Cardiac septum (tissue), 1 donor: Measurements from ENCODE around the gene FERMT3. TPM values are rescaled to one million over a fixed set of nuclear protein-coding genes. Genes with fewer than 3 reads are reported as not detected.
A peak's percentile ranks its signal among the peaks of the same experiment; 100 is the strongest.

Experiments
- DNase-seq: peaks from one replicate; pipeline ENCODE4 v3.0.0-alpha.2; 2020; ENCODE audit warnings: low spot score
- intact Hi-C: fragments of 100-400 bp; cut with DNase I; formaldehyde crosslinking; loops from one replicate; pipeline ENCODE4 v1.14.0; 2022
- total RNA-seq: library from RNA; stranded (reverse); fragmentation: NEBNext Ultra II Directional; extraction: Animal tissue kit (Norgen Biotek cat#: 25700); gene quantifications from one replicate; pipeline ENCODE4 v1.2.1, GENCODE V29; 2021
- donor health status: DM: no; HTN: no; CAD: no.

FERMT3 gene
- total RNA-seq, 1 donor from 2014 or later = 7.8 TPM

DNA sequence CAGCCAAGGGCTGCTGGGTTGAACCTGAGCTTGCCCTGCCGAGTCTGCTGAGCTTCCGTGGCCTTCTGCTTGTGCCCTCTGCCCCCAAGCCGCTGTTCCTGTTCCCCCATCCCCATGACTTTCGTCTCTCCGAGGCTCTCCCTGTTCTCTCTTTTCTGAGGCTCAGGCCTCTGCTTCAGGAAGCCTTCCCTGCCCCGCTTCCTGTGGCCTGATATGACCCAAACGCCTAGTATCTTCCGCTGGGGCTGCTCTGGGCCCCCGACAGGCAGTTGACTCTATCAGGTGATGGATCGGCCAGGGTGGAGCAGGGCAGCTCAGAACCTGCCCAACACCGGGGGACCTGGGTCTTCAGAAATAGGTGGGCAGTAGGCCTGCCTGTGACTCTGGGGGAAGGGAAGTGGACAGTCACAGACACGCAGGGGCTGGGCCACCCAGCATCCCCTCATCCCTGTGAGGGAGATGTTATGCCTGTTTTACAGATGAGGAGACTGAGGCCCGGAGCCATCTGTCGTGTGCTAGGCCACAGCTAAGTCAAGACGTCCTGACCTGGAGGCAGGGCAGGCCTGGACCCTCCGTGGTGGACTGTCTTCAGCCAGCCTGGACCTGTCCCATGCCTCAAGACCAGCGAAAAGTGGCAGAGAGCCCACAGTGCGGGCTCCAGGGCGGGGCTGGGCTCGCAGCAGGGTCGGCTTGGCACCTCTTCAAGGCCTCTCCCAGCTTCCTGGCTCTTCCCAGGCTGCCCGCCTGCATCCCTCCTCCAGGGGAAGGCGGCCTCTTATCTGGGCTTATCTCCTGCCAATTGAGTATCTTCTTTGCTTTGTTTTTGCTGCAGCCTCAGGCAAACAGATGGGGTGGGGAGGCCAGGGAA lies 61.7 kb downstream of the FERMT3 start:
- intact Hi-C loops = loop anchor here (2.0 to 5.0 kb wide), 2 partner anchors 34 to 63 kb away; partner anchors contain the start of gene CATSPERZ

DNA sequence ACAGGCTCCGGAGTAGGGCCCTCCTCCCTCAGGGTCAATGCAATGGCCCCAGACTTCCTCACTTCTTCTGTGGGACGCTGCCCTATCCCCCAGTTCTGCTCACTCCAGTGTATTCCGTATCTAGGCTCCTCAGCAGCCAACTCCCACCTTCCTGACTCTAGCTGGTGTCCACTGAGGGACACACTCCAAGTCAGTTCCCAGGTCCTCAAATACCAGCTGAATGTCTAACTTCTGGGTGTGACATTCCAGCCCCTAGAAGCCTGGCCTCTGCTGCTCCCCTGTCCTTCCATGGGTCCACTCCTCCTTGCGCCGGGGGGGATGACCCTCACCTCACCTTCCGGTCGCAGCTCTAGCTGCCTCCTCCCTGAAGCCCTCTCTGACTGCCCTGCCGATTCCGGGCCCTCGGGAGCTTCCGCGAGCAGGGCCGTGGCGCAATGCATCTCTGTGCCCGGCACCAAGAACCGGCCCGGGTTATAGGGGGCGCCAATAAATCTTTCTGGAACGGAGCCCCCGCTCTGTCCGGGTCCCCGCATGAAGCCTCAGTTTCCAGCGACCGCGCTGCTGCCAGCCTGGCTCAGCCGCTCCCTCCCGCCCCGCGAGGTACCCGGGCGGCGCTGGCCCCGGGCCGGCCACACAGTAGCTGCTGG lies 62.5 kb downstream of the FERMT3 start:
- intact Hi-C loops = loop anchor here (1.0 to 5.0 kb wide), 4 partner anchors 22 to 64 kb away; partner anchors contain the start of genes CATSPERZ, NUDT22 and TRPT1
- DNase-seq = peak; percentile 84

More for the DNA sequence above, 61.7 kb downstream of the FERMT3 start:
- no peak for DNase-seq

GRCh38 chr11:64269540-64270220 lies 63.2 kb downstream of the FERMT3 start:
- intact Hi-C loops = loop anchor here (1.0 to 5.0 kb wide), 5 partner anchors 16 to 65 kb away; partner anchors contain the start of genes CATSPERZ, GPR137, NUDT22 and TRPT1
- DNase-seq = peak; percentile 99

Other genes starting within 250 kb of the FERMT3 start
- 877 TPM for gene COX8A, start 232.1 kb upstream of the FERMT3 start, total RNA-seq
- 48.1 TPM for gene OTUB1, start 220.3 kb upstream of the FERMT3 start, total RNA-seq
- gene FLRT1, start 170.8 kb upstream of the FERMT3 start, total RNA-seq = 1.2 TPM
- gene MACROD1, start 40.6 kb upstream of the FERMT3 start, total RNA-seq = 86.2 TPM
- gene STIP1, start 20.6 kb upstream of the FERMT3 start, total RNA-seq = 86.0 TPM
- 49.7 TPM for gene TRPT1, start 19.5 kb downstream of the FERMT3 start, total RNA-seq
- gene NUDT22, start 19.6 kb downstream of the FERMT3 start, total RNA-seq = 75.0 TPM
- 51.9 TPM for gene DNAJC4, start 23.8 kb downstream of the FERMT3 start, total RNA-seq
- gene VEGFB, start 27.9 kb downstream of the FERMT3 start, total RNA-seq = 261 TPM
- gene FKBP2, start 34.4 kb downstream of the FERMT3 start, total RNA-seq = 57.8 TPM
- 113 TPM for gene PPP1R14B, start 40.2 kb downstream of the FERMT3 start, total RNA-seq
- gene PLCB3, start 44.8 kb downstream of the FERMT3 start, total RNA-seq = 9.6 TPM
- 45.9 TPM for gene BAD, start 77.9 kb downstream of the FERMT3 start, total RNA-seq
- gene GPR137, start 79.1 kb downstream of the FERMT3 start, total RNA-seq = 37.7 TPM
- gene KCNK4, start 84.6 kb downstream of the FERMT3 start, total RNA-seq = not detected
- gene CATSPERZ, start 93.6 kb downstream of the FERMT3 start, total RNA-seq = not detected
- 116 TPM for gene ESRRA, start 98.8 kb downstream of the FERMT3 start, total RNA-seq
- 75.1 TPM for gene TRMT112, start 110.8 kb downstream of the FERMT3 start, total RNA-seq
- 208 TPM for gene PRDX5, start 111.4 kb downstream of the FERMT3 start, total RNA-seq
- 6.3 TPM for gene CCDC88B, start 133.5 kb downstream of the FERMT3 start, total RNA-seq
- gene RPS6KA4, start 152.4 kb downstream of the FERMT3 start, total RNA-seq = 15.4 TPM